Kidney capillary endothelial cell (primary cell): ENCODE measurements around the gene UFD1.

Experiments used
- DNase-seq: peaks from one replicate; pipeline ENCODE4 v3.0.0-alpha.2; 2018; ENCODE audit warnings: low spot score

Gene UFD1

GRCh38 chr22:19516378-19517170, 37.6 kb upstream of the UFD1 start:
- DNase-seq: no peak

- no peak for DNase-seq
Observed at GRCh38 chr22:19515654-19516377, 36.8 kb upstream of the UFD1 start.

GRCh38 chr22:19514831-19515565, 36.0 kb upstream of the UFD1 start:
- peak; percentile 41 for DNase-seq

GRCh38 chr22:19513823-19514222, 34.8 kb upstream of the UFD1 start:
- DNase-seq: no peak

GRCh38 chr22:19510919-19511341, 31.9 kb upstream of the UFD1 start:
- no peak for DNase-seq

- no peak for DNase-seq
Observed at GRCh38 chr22:19509923-19510322, 30.9 kb upstream of the UFD1 start.

- DNase-seq: no peak
Observed at GRCh38 chr22:19509191-19509590, 30.2 kb upstream of the UFD1 start.

GRCh38 chr22:19508024-19508776, 29.2 kb upstream of the UFD1 start:
- no peak for DNase-seq

- no peak for DNase-seq
Observed at GRCh38 chr22:19507534-19507861, 28.5 kb upstream of the UFD1 start.

GRCh38 chr22:19506212-19506611, 27.2 kb upstream of the UFD1 start:
- DNase-seq: no peak

GRCh38 chr22:19505735-19506126, 26.7 kb upstream of the UFD1 start:
- DNase-seq: no peak

GRCh38 chr22:19504900-19505734, 26.1 kb upstream of the UFD1 start:
- DNase-seq: no peak

- no peak for DNase-seq
Observed at GRCh38 chr22:19503869-19504268, 24.9 kb upstream of the UFD1 start.

GRCh38 chr22:19503367-19503766, 24.4 kb upstream of the UFD1 start:
- DNase-seq: no peak

- no peak for DNase-seq
Observed at GRCh38 chr22:19501897-19502447, 23.0 kb upstream of the UFD1 start.

- DNase-seq: no peak
Observed at GRCh38 chr22:19499880-19500242, 20.9 kb upstream of the UFD1 start.

GRCh38 chr22:19499236-19499879, 20.4 kb upstream of the UFD1 start:
- no peak for DNase-seq

GRCh38 chr22:19498866-19499190, 19.8 kb upstream of the UFD1 start:
- no peak for DNase-seq

- no peak for DNase-seq
Observed at GRCh38 chr22:19498154-19498865, 19.3 kb upstream of the UFD1 start.

- DNase-seq: peak; percentile 57
Observed at GRCh38 chr22:19497245-19497644, 18.3 kb upstream of the UFD1 start.
